HG02588 (cell line): ENCODE measurements around the gene TSPAN18.

Experiments
- ATAC-seq: cut with Tn5 transposase; IDR thresholded peaks from one replicate; pipeline ENCODE4 v1.9.1; 2021; ENCODE audit warnings: mild to moderate bottlenecking, moderate library complexity; ENCODE audit not compliant: unreplicated experiment

The TSPAN18 gene

GRCh38 chr11:44775366-44775984 is 48.7 kb downstream of the TSPAN18 start:
- no peak for ATAC-seq

- no peak for ATAC-seq
These were observed 49.3 kb downstream of the TSPAN18 start for GRCh38 chr11:44775985-44776446.

GRCh38 chr11:44776551-44777208 is 49.9 kb downstream of the TSPAN18 start:
- ATAC-seq: no peak

GRCh38 chr11:44777209-44778194 is 50.7 kb downstream of the TSPAN18 start:
- ATAC-seq: no peak

GRCh38 chr11:44778195-44779100 is 51.7 kb downstream of the TSPAN18 start:
- ATAC-seq: no peak

GRCh38 chr11:44779736-44780520 is 53.2 kb downstream of the TSPAN18 start:
- no peak for ATAC-seq

GRCh38 chr11:44780940-44781631 is 54.3 kb downstream of the TSPAN18 start:
- ATAC-seq: no peak

GRCh38 chr11:44781655-44782054 is 54.9 kb downstream of the TSPAN18 start:
- ATAC-seq: no peak

GRCh38 chr11:44782478-44782877 is 55.7 kb downstream of the TSPAN18 start:
- ATAC-seq: no peak

GRCh38 chr11:44784436-44784760 is 57.6 kb downstream of the TSPAN18 start:
- ATAC-seq: no peak

- no peak for ATAC-seq
These were observed 58.1 kb downstream of the TSPAN18 start for GRCh38 chr11:44784851-44785250.

- no peak for ATAC-seq
These were observed 59.3 kb downstream of the TSPAN18 start for GRCh38 chr11:44785856-44786607.

GRCh38 chr11:44787070-44787469 is 60.3 kb downstream of the TSPAN18 start:
- ATAC-seq: no peak

GRCh38 chr11:44787981-44788380 is 61.2 kb downstream of the TSPAN18 start:
- no peak for ATAC-seq

- no peak for ATAC-seq
These were observed 61.9 kb downstream of the TSPAN18 start for GRCh38 chr11:44788536-44789261.

- no peak for ATAC-seq
These were observed 62.7 kb downstream of the TSPAN18 start for GRCh38 chr11:44789496-44789895.

GRCh38 chr11:44790211-44790610 is 63.4 kb downstream of the TSPAN18 start:
- ATAC-seq: no peak
